CD4-positive, alpha-beta T cell (primary cell): ENCODE measurements around the gene GABRB3. TPM values are rescaled to one million over a fixed set of nuclear protein-coding genes. Genes with fewer than 3 reads are reported as not detected.

Experiments used
- ATAC-seq: fragments of 200-7000 bp; cut with Tn5 transposase; one replicate; pipeline ENCODE4 v1.10.0; 2022; ENCODE audit warnings: mild to moderate bottlenecking; ENCODE audit not compliant: poor library complexity
- CTCF ChIA-PET: fragments of 350-600 bp; sonication (Branson Sonifier 250); formaldehyde crosslinking; loops from one replicate; lab custom pipeline; 2021; ENCODE audit warnings: antibody characterized with exemption, inconsistent platforms; lab: Charles Lee
- POLR2A ChIA-PET: fragments of 350-600 bp; sonication (Branson Sonifier 250); formaldehyde crosslinking; loops from one replicate; lab custom pipeline; 2021; ENCODE audit warnings: antibody characterized with exemption, inconsistent platforms; lab: Charles Lee
- DNase-seq, 14 experiments: peaks; one replicate each; pipeline ENCODE4 v3.0.0-alpha.2; 2013 to 2020; ENCODE audit warnings: mixed read lengths in 2 of 14
- H3K27ac ChIP-seq, 2 donors: one replicate each; pipeline versions ENCODE4 v1.5.1 to v1.7.0; 2013; ENCODE audit warnings: low read length in 2 of 2, low read depth in 1 of 2, mild to moderate bottlenecking in 1 of 2
- H3K27me3 ChIP-seq, 2 experiments: 1 replicate in 1 of 2; 2 replicates in 1 of 2; pipeline versions ENCODE4 v1.6.1 to v1.7.0; 2013; ENCODE audit warnings: low read length in 2 of 2, control low read depth in 1 of 2, mild to moderate bottlenecking in 1 of 2, moderate library complexity in 1 of 2; ENCODE audit not compliant: insufficient read depth in 2 of 2, control insufficient read depth in 1 of 2
- H3K36me3 ChIP-seq: one replicate; pipeline ENCODE4 v1.6.1; 2013; ENCODE audit warnings: low read length, control low read depth; ENCODE audit not compliant: insufficient read depth
- H3K4me1 ChIP-seq: one replicate; pipeline ENCODE4 v1.6.1; 2013; ENCODE audit warnings: low read length, control low read depth; ENCODE audit not compliant: insufficient read depth
- H3K4me3 ChIP-seq: one replicate; pipeline ENCODE4 v1.5.1; 2013; ENCODE audit warnings: mild to moderate bottlenecking, low read length, moderate library complexity
- H3K9me3 ChIP-seq, 2 experiments: 1 replicate in 1 of 2; 2 replicates in 1 of 2; pipeline versions ENCODE4 v1.6.1 to v1.7.0; 2013; ENCODE audit warnings: low read length in 2 of 2, mild to moderate bottlenecking in 2 of 2, control low read depth in 1 of 2, moderate library complexity in 1 of 2; ENCODE audit not compliant: control insufficient read depth in 1 of 2, insufficient read depth in 1 of 2
- H3K27ac Mint-ChIP-seq: one replicate; pipeline ENCODE4 v1.8.0; 2020; ENCODE audit warnings: mixed read lengths
- H3K27me3 Mint-ChIP-seq: one replicate; pipeline ENCODE4 v1.8.0; 2021; ENCODE audit warnings: mixed read lengths
- H3K36me3 Mint-ChIP-seq: one replicate; pipeline ENCODE4 v1.8.0; 2021; ENCODE audit warnings: low read depth, mixed read lengths
- H3K4me1 Mint-ChIP-seq: one replicate; pipeline ENCODE4 v1.8.0; 2021; ENCODE audit warnings: low read depth, mixed read lengths
- H3K4me3 Mint-ChIP-seq: one replicate; pipeline ENCODE4 v1.8.0; 2020; ENCODE audit warnings: mild to moderate bottlenecking, mixed read lengths
- H3K9me3 Mint-ChIP-seq: one replicate; pipeline ENCODE4 v1.8.0; 2020; ENCODE audit warnings: mixed read lengths
- intact Hi-C, 2 experiments: fragments of 100-400 bp; cut with DNase I in 1 of 2; cut with micrococcal nuclease in 1 of 2; formaldehyde crosslinking; loops; one replicate each; pipeline versions ENCODE4 v1.15.1 to v1.9.0; 2023 to 2025; cut with DNase I, micrococcal nuclease
- total RNA-seq, 174 experiments: library from RNA in 2 of 174; stranded (reverse) in 2 of 174; gene quantifications; one replicate each; pipeline ENCODE4 v1.2.3 and lab custom pipeline; 2021 to 2026
- TF ChIP-seq, protein P1 (sequence below): fragments of 200-600 bp; IDR thresholded peaks from one replicate; pipeline ENCODE4 v1.8.0; 2022; ENCODE audit warnings: antibody characterized with exemption, mild to moderate bottlenecking

GABRB3 gene
- total RNA-seq, 2 experiments from 2014 or later: not detected

DNA sequence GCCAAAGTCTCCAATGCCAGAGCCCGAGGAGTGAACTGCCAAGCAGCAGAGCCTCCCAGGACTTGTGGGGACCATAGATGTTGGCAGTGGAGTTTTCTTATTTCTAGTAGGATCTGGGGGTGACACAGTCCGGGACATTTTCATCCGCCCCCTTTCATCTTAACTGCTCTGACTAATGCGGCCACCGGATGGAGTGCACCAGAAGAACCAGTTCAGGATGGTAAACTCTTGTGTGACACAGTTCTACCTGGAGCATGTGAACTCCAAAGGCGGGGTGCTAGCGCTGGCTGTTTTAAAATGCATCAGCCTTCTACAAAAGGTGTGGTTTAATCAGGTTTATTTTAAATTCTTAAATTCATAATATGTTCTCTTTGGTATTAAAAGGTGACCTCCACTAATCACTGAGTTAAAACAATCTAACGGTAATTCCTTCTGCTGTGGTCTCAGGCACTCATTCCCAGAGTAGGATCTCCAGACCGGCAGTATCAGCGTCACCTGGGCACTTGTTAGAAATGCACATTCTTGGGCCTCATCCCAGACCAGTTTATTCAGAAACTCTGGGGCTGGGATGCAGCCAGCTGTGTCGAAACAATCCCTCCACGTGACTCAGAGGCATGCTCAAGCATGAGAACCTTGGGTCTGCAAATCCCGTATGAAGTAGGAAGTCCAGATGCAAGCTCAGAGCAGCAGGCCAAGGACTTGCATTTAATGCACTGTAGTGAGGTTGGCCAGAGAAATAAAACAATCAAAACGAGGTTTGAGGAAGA lies 105.5 kb downstream of the GABRB3 start:
- no peak for ATAC-seq
- H3K4me1 Mint-ChIP-seq: no peaks in the 10 kb centered on the region
- H3K27me3 Mint-ChIP-seq: no peaks in the 10 kb centered on the region

DNA sequence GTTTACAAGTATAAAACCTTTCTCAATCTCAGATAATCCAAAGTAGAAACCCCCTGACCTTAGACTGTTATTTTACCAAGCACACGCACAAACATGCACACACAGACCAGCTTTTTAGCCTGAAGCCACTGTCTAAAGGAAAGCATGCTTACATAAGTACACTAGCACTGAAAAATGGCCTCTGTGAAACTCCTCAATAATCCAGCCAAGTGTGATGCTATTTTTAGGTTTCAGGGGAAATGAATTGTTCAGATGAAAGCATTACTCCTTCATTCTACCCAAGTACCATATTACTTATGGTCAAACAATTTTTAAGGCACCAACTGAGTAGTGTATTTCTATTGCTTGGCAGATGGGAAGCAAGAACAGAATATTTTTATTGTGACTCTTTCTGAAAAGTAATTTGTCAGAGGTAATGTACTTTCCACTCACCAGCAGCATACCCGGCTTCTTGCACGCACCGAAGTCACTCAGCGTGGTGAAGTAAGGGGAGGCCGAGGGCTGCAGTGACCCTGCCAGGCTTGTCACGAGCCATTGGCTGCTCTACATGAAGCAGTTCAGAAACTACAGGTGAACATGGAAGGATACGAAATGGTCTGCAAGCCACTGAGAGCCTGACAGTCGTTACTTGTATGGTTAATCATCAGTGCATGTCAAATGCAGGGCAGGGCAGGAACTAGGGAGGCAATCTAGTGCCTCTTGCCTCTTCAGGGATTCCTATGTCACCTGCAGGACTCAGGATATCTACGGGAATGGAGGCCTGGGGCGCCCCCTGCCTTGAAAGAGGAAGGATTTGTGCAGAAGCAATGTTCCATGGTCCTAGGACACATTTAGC lies 106.7 kb downstream of the GABRB3 start:
- CTCF ChIA-PET: no interaction called here
- intact Hi-C loops: loop anchor here in 1 of 2 experiments (10.0 kb wide), 1 partner anchor 61 kb away; no protein-coding TSS in a partner anchor

More for the DNA sequence above, 105.5 kb downstream of the GABRB3 start:
- Histone ChIP-seq H3K27me3 (no peaks in the 10 kb centered on the region), H3K9me3 (peaks cover 0 to 16% of the 10 kb centered on the region in 2 experiments), H3K4me3 (no peak overlapping the region), H3K36me3 (no peaks in the 10 kb centered on the region), H3K27ac (no peak overlapping the region), H3K4me1 (no peaks in the 10 kb centered on the region)
- POLR2A ChIA-PET: no interaction called here
- Mint-ChIP-seq H3K9me3 (peaks cover 6% of the 10 kb centered on the region), H3K36me3 (no peaks in the 10 kb centered on the region), H3K4me3 (no peak overlapping the region), H3K27ac (no peak overlapping the region)
- CTCF ChIA-PET: no interaction called here
- intact Hi-C loops: loop anchor here in 1 of 2 experiments (10.0 kb wide), 1 partner anchor 63 kb away; no protein-coding TSS in a partner anchor
- TF ChIP-seq, protein P1, sequence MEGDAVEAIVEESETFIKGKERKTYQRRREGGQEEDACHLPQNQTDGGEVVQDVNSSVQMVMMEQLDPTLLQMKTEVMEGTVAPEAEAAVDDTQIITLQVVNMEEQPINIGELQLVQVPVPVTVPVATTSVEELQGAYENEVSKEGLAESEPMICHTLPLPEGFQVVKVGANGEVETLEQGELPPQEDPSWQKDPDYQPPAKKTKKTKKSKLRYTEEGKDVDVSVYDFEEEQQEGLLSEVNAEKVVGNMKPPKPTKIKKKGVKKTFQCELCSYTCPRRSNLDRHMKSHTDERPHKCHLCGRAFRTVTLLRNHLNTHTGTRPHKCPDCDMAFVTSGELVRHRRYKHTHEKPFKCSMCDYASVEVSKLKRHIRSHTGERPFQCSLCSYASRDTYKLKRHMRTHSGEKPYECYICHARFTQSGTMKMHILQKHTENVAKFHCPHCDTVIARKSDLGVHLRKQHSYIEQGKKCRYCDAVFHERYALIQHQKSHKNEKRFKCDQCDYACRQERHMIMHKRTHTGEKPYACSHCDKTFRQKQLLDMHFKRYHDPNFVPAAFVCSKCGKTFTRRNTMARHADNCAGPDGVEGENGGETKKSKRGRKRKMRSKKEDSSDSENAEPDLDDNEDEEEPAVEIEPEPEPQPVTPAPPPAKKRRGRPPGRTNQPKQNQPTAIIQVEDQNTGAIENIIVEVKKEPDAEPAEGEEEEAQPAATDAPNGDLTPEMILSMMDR: no peak
- DNase-seq: no peak

DNA sequence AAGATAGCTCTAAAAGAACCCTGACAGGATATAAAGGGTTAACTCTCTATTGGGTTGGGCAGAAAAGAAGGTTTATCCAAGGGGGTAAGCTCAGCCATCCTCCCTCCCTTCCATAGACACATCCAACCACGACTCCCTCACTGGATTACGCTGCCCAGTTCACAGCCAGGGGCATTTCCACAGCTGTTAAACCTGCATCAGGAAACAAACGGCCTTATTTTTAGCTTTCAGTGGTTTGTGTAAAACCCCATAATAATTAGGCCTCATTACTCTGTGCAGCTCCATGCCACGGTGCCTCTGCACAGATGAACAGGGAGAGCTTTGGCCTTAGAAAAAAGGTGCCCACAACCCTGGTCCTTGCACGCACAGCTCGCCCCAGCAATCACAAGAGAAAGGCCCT lies 110.6 kb downstream of the GABRB3 start:
- no peak overlapping the region for H3K27ac Mint-ChIP-seq
- H3K27me3 ChIP-seq: no peaks in the 10 kb centered on the region
- POLR2A ChIA-PET: no interaction called here

More for the DNA sequence above, 106.7 kb downstream of the GABRB3 start:
- Histone ChIP-seq H3K27me3 (no peaks in the 10 kb centered on the region), H3K9me3 (peaks cover 0 to 16% of the 10 kb centered on the region in 2 experiments), H3K4me1 (no peaks in the 10 kb centered on the region), H3K4me3 (no peak overlapping the region), H3K36me3 (no peaks in the 10 kb centered on the region), H3K27ac (no peak overlapping the region)
- no peaks in the 10 kb centered on the region for H3K4me1 Mint-ChIP-seq
- no peak for DNase-seq
- H3K9me3 Mint-ChIP-seq: peaks cover 3% of the 10 kb centered on the region
- TF ChIP-seq, protein P1: no peak
- H3K27me3 Mint-ChIP-seq: no peaks in the 10 kb centered on the region
- POLR2A ChIA-PET: no interaction called here
- no peak overlapping the region for H3K27ac Mint-ChIP-seq
- H3K4me3 Mint-ChIP-seq: no peak overlapping the region
- ATAC-seq: no peak
- no peaks in the 10 kb centered on the region for H3K36me3 Mint-ChIP-seq

More for the DNA sequence above, 110.6 kb downstream of the GABRB3 start:
- CTCF ChIA-PET: no interaction called here
- H3K4me3 ChIP-seq: no peak overlapping the region
- no peak overlapping the region for H3K27ac ChIP-seq
- no peaks in the 10 kb centered on the region for H3K4me1 Mint-ChIP-seq
- H3K27me3 Mint-ChIP-seq: no peaks in the 10 kb centered on the region
- peaks cover 0 to 15% of the 10 kb centered on the region in 2 experiments for H3K9me3 ChIP-seq
- no peak overlapping the region for H3K4me3 Mint-ChIP-seq
- TF ChIP-seq, protein P1: no peak
- H3K9me3 Mint-ChIP-seq: no peaks in the 10 kb centered on the region
- intact Hi-C loops: loop anchor here in 1 of 2 experiments (10.0 kb wide), 1 partner anchor 57 kb away; no protein-coding TSS in a partner anchor
- no peaks in the 10 kb centered on the region for H3K36me3 ChIP-seq
- H3K4me1 ChIP-seq: no peaks in the 10 kb centered on the region
- H3K36me3 Mint-ChIP-seq: no peaks in the 10 kb centered on the region
- ATAC-seq (no peak), DNase-seq (no peak)
